Activated T-cell treated with anti-CD3 and anti-CD28 coated beads, Interleukin-2, amount 50 U/mL, for 72 hours (primary cell): ENCODE results near the gene MYL3. TPM values are rescaled to one million over a fixed set of nuclear protein-coding genes. Genes with fewer than 3 reads are reported as not detected.

Source experiments
- ATAC-seq, 2 donors: fragments of 150-1000 bp; cut with Tn5 transposase; replicated peaks in 1 of 2; 2 replicates each; pipeline ENCODE4 v1.10.0; 2021; ENCODE audit warnings: moderate library complexity in 2 of 2, mild to moderate bottlenecking in 1 of 2
- DNase-seq, 2 donors: peaks; one replicate each; pipeline ENCODE4 v3.0.0; 2021 to 2022; ENCODE audit warnings: mixed read lengths in 1 of 2
- H3K27ac Mint-ChIP-seq: one replicate; pipeline ENCODE4 v1.8.0; 2022; ENCODE audit warnings: mild to moderate bottlenecking, moderate library complexity, mixed read lengths
- H3K27me3 Mint-ChIP-seq: one replicate; pipeline ENCODE4 v1.8.0; 2022; ENCODE audit warnings: low read depth, mixed read lengths
- H3K36me3 Mint-ChIP-seq, 2 donors: one replicate each; pipeline ENCODE4 v1.8.0; 2022; ENCODE audit warnings: mixed read lengths in 2 of 2, mild to moderate bottlenecking in 1 of 2; ENCODE audit not compliant: insufficient read depth in 2 of 2
- H3K4me1 Mint-ChIP-seq: one replicate; pipeline ENCODE4 v1.8.0; 2022; ENCODE audit warnings: low read depth, mixed read lengths
- H3K4me3 Mint-ChIP-seq, 2 donors: one replicate each; pipeline ENCODE4 v1.8.0; 2022; ENCODE audit warnings: mild to moderate bottlenecking in 2 of 2, mixed read lengths in 2 of 2, moderate library complexity in 2 of 2
- H3K9me3 Mint-ChIP-seq, 2 donors: one replicate each; pipeline ENCODE4 v1.8.0; 2022; ENCODE audit warnings: mixed read lengths in 2 of 2
- total RNA-seq, 2 donors: library from RNA; stranded (reverse); gene quantifications; one replicate each; pipeline ENCODE4 v1.2.3, GENCODE V29; 2022

The MYL3 gene
- total RNA-seq, 2 donors from 2014 or later, result not detected

DNA sequence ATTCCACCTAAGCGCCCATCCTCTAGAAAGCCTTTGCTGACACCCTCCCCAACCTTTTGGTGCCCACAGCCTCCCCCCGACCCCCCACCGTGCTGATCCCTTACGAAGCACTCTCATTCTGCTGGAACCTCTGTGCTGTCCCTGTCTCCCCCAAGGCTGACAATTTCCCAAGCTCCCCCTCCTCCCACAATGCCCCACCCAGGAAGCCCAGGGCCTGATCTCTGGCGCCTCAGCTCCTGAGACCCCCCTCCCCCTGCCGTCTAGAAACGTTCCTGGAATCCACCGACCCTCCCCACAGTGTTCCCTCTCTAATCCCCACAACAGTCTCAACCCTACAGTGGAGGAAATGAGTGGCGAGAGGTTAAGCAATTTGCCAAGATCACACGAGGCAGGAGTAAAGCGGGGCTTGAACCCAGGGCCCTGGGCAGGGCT, 18.3 kb downstream of the MYL3 start:
- no peak for DNase-seq
- no peak overlapping the region for H3K27ac Mint-ChIP-seq
- peaks cover 6 to 10% of the 10 kb centered on the region in 2 donors for H3K9me3 Mint-ChIP-seq
- H3K36me3 Mint-ChIP-seq, result peaks cover 5 to 7% of the 10 kb centered on the region in 2 donors
- no peak for ATAC-seq
- H3K4me1 Mint-ChIP-seq, result no peaks in the 10 kb centered on the region
- peak overlapping the region; percentile 61 to 84 for H3K4me3 Mint-ChIP-seq
- H3K27me3 Mint-ChIP-seq, result peaks cover 11% of the 10 kb centered on the region

- no peak for ATAC-seq
- peak overlapping the region; percentile 33 to 39 for H3K4me3 Mint-ChIP-seq
- no peak for DNase-seq
These were observed 18.8 kb downstream of the MYL3 start for GRCh38 chr3:46844397-46844796.

DNA sequence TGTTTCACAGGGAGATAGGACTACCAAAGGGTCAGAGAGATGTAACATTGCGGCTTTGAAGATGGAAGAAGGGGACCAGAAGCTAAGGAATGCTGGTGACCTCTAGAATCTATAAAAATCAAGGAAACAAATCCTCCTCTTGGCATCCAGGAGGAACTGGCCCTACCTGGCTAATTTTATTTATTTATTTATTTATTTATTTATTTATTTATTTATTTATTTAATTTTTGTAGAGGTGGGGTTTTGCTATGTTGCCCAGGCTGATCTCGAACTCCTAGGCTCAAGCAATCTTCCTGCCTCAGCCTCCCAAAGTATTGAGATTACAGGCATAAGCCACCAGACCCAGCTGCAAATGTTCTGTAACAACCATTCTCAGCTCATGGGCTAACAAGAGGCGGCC, 19.7 kb downstream of the MYL3 start:
- Mint-ChIP-seq H3K36me3 (peaks cover 10 to 14% of the 10 kb centered on the region in 2 donors), H3K4me3 (no peak overlapping the region), H3K27ac (no peak overlapping the region), H3K27me3 (peaks cover 11% of the 10 kb centered on the region), H3K4me1 (no peaks in the 10 kb centered on the region), H3K9me3 (peaks cover 9 to 14% of the 10 kb centered on the region in 2 donors)
- DNase-seq (no peak), ATAC-seq (no peak)

More at GRCh38 chr3:46844397-46844796, 18.8 kb downstream of the MYL3 start:
- peak overlapping the region; percentile 36 for H3K27ac Mint-ChIP-seq
- H3K36me3 Mint-ChIP-seq, result peaks cover 6 to 7% of the 10 kb centered on the region in 2 donors
- peaks cover 11% of the 10 kb centered on the region for H3K27me3 Mint-ChIP-seq
- H3K4me1 Mint-ChIP-seq, result no peaks in the 10 kb centered on the region
- peaks cover 6 to 10% of the 10 kb centered on the region in 2 donors for H3K9me3 Mint-ChIP-seq

- Mint-ChIP-seq H3K4me3 (no peak overlapping the region), H3K36me3 (peaks cover 12 to 16% of the 10 kb centered on the region in 2 donors), H3K9me3 (peaks cover 13 to 21% of the 10 kb centered on the region in 2 donors), H3K27me3 (peaks cover 11% of the 10 kb centered on the region), H3K4me1 (no peaks in the 10 kb centered on the region), H3K27ac (no peak overlapping the region)
- DNase-seq (no peak), ATAC-seq (no peak)
These were observed 22.8 kb downstream of the MYL3 start for GRCh38 chr3:46840491-46840890.

- H3K27ac Mint-ChIP-seq, result no peak overlapping the region
- H3K4me1 Mint-ChIP-seq, result no peaks in the 10 kb centered on the region
- peaks cover 13 to 21% of the 10 kb centered on the region in 2 donors for H3K9me3 Mint-ChIP-seq
These were observed 24.9 kb downstream of the MYL3 start for GRCh38 chr3:46838301-46838700.

DNA sequence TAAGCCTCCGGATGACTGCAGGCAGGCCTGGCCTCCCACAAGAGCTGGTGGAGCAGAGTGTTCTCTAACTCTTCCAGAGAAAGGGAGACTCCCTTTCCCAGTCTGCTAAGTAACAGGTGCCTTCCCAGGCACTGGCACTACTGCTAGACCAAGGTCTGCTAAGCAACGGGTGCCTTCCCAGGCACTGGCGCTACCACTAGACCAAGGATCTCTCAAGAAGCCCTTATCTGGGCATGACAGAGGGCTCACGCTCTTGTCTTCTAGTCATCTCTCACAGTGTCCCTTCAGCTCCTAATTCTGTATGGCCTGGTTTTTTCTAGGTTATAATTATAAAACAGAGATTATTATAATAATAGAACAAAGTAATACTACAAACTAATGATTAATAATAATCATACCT, 27.8 kb downstream of the MYL3 start:
- no peaks in the 10 kb centered on the region for H3K4me1 Mint-ChIP-seq
- no peak overlapping the region for H3K4me3 Mint-ChIP-seq

More at GRCh38 chr3:46838301-46838700, 24.9 kb downstream of the MYL3 start:
- Mint-ChIP-seq H3K4me3 (no peak overlapping the region), H3K27me3 (peaks cover 7% of the 10 kb centered on the region), H3K36me3 (peaks cover 12 to 16% of the 10 kb centered on the region in 2 donors)
- ATAC-seq, result no peak
- DNase-seq, result no peak

GRCh38 chr3:46835054-46835453, 28.2 kb downstream of the MYL3 start:
- ATAC-seq (no peak), DNase-seq (no peak)
- Mint-ChIP-seq H3K4me1 (peaks cover 3% of the 10 kb centered on the region), H3K27me3 (peaks cover 14% of the 10 kb centered on the region), H3K4me3 (no peak overlapping the region), H3K9me3 (peaks cover 7 to 11% of the 10 kb centered on the region in 2 donors), H3K36me3 (peaks cover 6 to 11% of the 10 kb centered on the region in 2 donors), H3K27ac (no peak overlapping the region)

More for the DNA sequence above, 27.8 kb downstream of the MYL3 start:
- peaks cover 14% of the 10 kb centered on the region for H3K27me3 Mint-ChIP-seq
- H3K27ac Mint-ChIP-seq, result no peak overlapping the region
- ATAC-seq (no peak), DNase-seq (no peak)
- peaks cover 7 to 16% of the 10 kb centered on the region in 2 donors for H3K9me3 Mint-ChIP-seq
- H3K36me3 Mint-ChIP-seq, result peaks cover 9 to 11% of the 10 kb centered on the region in 2 donors

- H3K27ac Mint-ChIP-seq, result no peak overlapping the region
- H3K4me3 Mint-ChIP-seq, result no peak overlapping the region
- DNase-seq (no peak), ATAC-seq (no peak)
- H3K4me1 Mint-ChIP-seq, result peaks cover 13% of the 10 kb centered on the region
- peaks cover 14% of the 10 kb centered on the region for H3K27me3 Mint-ChIP-seq
- peaks cover 4 to 7% of the 10 kb centered on the region in 2 donors for H3K9me3 Mint-ChIP-seq
- H3K36me3 Mint-ChIP-seq, result peaks cover 2 to 4% of the 10 kb centered on the region in 2 donors
These were observed 29.6 kb downstream of the MYL3 start for GRCh38 chr3:46833346-46834300.

DNA sequence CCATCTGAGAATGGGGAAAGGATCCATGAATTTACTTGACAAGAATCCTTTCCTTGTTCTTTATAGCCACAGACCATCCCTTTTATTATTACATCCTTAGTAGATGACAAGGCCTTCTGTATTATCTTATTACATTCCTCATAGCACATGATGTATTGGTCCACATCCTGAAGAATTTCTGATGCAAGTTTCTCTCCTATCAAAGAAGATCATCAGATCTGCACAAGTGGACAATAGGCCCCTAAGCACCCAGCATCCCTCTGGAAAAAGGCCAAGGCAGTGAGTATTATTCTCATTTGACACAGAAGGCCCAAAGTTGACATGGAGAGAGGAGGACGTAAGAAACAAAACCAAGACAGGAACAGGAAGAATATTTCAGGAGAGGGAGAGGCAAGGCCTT, 31.4 kb downstream of the MYL3 start:
- Mint-ChIP-seq H3K4me3 (no peak overlapping the region), H3K27ac (no peak overlapping the region), H3K9me3 (no peaks in the 10 kb centered on the region), H3K27me3 (peaks cover 14% of the 10 kb centered on the region), H3K36me3 (no peaks in the 10 kb centered on the region), H3K4me1 (peaks cover 13% of the 10 kb centered on the region)
- DNase-seq, result no peak
- no peak for ATAC-seq

- H3K27ac Mint-ChIP-seq, result no peak overlapping the region
- peaks cover 13% of the 10 kb centered on the region for H3K4me1 Mint-ChIP-seq
- no peaks in the 10 kb centered on the region for H3K36me3 Mint-ChIP-seq
- DNase-seq, result no peak
- no peaks in the 10 kb centered on the region for H3K9me3 Mint-ChIP-seq
- H3K4me3 Mint-ChIP-seq, result no peak overlapping the region
- H3K27me3 Mint-ChIP-seq, result peaks cover 14% of the 10 kb centered on the region
- no peak for ATAC-seq
These were observed 31.9 kb downstream of the MYL3 start for GRCh38 chr3:46831316-46831715.

DNA sequence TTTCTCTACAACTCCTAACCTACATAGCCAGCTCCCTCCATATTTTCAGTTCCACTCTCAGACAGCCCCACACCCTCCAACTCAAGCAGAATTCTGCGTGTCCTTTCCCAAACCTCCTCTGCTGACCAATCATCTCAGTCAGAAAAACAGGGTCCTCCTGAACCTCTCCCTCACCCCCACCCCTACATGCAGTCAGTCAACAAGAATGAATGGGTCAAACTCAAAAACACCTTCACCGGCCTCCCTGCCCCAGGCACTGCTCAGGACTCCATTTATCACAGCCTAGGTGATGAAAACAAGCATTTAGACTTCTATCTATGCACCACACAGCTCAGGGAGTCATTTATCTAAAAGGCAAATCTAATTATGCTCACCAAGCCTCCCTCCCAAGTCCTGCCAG, 32.4 kb downstream of the MYL3 start:
- DNase-seq, result no peak
- no peaks in the 10 kb centered on the region for H3K36me3 Mint-ChIP-seq
- H3K27ac Mint-ChIP-seq, result no peak overlapping the region
- H3K27me3 Mint-ChIP-seq, result peaks cover 14% of the 10 kb centered on the region
- H3K4me3 Mint-ChIP-seq, result no peak overlapping the region
- H3K9me3 Mint-ChIP-seq, result no peaks in the 10 kb centered on the region
- peaks cover 13% of the 10 kb centered on the region for H3K4me1 Mint-ChIP-seq
- no peak for ATAC-seq

DNA sequence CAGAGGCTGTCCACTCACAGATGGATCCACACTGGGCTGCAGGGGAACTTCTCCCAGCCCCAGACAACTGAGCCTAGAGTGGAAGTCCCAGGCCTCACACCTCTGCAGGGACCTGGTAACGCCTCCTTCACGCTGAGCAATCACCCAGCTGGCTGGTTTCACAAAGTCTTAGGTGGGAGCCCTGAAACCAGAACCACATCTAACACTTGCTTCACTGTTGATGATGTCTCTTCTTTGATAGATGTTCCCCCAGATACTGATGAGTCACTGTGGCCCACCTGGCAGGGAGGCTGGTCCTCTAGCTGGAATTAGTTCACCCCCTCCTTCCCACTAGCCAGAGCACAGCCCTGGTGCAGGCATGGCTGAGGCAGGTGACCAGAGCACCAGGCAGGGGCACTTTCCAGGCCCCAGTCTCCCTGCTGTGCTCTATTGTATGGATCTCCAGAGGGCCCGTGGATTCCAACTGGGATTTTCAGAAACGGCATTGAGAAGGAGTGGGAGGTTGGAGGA, 33.5 kb downstream of the MYL3 start:
- DNase-seq (peak; percentile 45 to 50), ATAC-seq (peak; percentile 96 to 99)
- Mint-ChIP-seq H3K9me3 (no peaks in the 10 kb centered on the region), H3K36me3 (no peaks in the 10 kb centered on the region), H3K27me3 (peaks cover 14% of the 10 kb centered on the region), H3K4me1 (peaks cover 13% of the 10 kb centered on the region), H3K27ac (no peak overlapping the region), H3K4me3 (no peak overlapping the region)

DNA sequence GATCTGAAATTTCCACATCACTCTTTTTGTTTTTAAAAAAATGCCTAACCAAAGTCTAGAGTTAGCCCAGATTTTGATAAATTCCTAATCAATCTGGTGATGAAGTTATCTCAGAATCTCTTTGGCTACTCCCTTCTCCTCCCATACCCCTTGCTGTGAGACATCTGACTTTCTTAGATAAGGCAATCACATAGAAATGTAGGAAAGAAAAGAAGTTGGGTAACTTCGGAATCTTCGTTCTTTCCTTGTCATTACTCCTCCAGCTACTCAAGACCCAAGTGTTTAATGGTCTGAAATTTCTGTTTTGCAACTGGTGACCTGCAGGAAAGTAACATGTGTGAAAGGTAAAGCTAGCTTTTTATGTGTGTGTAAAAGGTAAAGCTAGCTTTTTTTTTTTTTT, 37.8 kb downstream of the MYL3 start:
- ATAC-seq (no peak), DNase-seq (no peak)
- H3K4me1 Mint-ChIP-seq, result peaks cover 13% of the 10 kb centered on the region
- H3K27ac Mint-ChIP-seq, result no peak overlapping the region
- H3K4me3 Mint-ChIP-seq, result no peak overlapping the region
- H3K27me3 Mint-ChIP-seq, result peaks cover 5% of the 10 kb centered on the region
- peaks cover 11 to 17% of the 10 kb centered on the region in 2 donors for H3K36me3 Mint-ChIP-seq
- H3K9me3 Mint-ChIP-seq, result peaks cover 12 to 17% of the 10 kb centered on the region in 2 donors
